Measurements from ENCODE around the gene PBX4. TPM values are rescaled to one million over a fixed set of nuclear protein-coding genes. Genes with fewer than 3 reads are reported as not detected.
A peak's percentile ranks its signal among the peaks of the same experiment; 100 is the strongest.

PBX4 gene
- total RNA-seq, 2 donors from 2014 or later: 49.7 to 58.4 TPM

DNA sequence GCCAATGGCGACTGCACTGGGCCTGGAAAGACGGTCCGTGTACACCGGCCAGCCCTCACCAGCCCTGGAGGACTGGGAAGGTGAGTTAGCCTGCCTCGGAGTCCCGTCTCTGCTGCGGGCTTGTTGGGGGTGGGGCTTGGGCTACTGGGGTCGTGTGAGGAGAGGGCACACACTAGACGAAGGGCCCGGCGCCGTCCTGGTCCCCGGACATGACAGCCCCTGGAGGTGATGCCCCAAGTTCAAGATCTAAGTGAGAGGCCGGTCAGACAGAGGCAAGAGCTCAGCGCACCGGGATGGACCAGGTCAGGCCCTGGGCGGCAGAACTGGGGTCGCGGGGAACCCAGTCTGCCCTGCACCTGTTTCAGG, 78.8 kb downstream of the PBX4 start:
- H3K27ac Mint-ChIP-seq: no peak overlapping the region
- DNase-seq: no peak

GRCh38 chr19:19538785-19539166, 79.7 kb downstream of the PBX4 start:
- peaks cover 6% of the 10 kb centered on the region for H3K27me3 Mint-ChIP-seq
- peak overlapping the region; percentile 71 for H3K4me3 Mint-ChIP-seq
- H3K27ac Mint-ChIP-seq: no peak overlapping the region
- DNase-seq (no peak), ATAC-seq (no peak)
- no peaks in the 10 kb centered on the region for H3K9me3 ChIP-seq (ENCODE audit: control insufficient read depth, low read length, poor library complexity, severe bottlenecking)
- no peaks in the 10 kb centered on the region for H3K36me3 Mint-ChIP-seq (ENCODE audit: low read depth)
- H3K4me1 Mint-ChIP-seq: peaks cover 33% of the 10 kb centered on the region

More for the DNA sequence above, 78.8 kb downstream of the PBX4 start:
- Mint-ChIP-seq H3K36me3 (ENCODE audit: low read depth) (no peaks in the 10 kb centered on the region), H3K27me3 (peaks cover 6% of the 10 kb centered on the region), H3K4me1 (peaks cover 27% of the 10 kb centered on the region), H3K4me3 (peak overlapping the region; percentile 55)
- no peaks in the 10 kb centered on the region for H3K9me3 ChIP-seq (ENCODE audit: control insufficient read depth, low read length, poor library complexity, severe bottlenecking)
- ATAC-seq: no peak

DNA sequence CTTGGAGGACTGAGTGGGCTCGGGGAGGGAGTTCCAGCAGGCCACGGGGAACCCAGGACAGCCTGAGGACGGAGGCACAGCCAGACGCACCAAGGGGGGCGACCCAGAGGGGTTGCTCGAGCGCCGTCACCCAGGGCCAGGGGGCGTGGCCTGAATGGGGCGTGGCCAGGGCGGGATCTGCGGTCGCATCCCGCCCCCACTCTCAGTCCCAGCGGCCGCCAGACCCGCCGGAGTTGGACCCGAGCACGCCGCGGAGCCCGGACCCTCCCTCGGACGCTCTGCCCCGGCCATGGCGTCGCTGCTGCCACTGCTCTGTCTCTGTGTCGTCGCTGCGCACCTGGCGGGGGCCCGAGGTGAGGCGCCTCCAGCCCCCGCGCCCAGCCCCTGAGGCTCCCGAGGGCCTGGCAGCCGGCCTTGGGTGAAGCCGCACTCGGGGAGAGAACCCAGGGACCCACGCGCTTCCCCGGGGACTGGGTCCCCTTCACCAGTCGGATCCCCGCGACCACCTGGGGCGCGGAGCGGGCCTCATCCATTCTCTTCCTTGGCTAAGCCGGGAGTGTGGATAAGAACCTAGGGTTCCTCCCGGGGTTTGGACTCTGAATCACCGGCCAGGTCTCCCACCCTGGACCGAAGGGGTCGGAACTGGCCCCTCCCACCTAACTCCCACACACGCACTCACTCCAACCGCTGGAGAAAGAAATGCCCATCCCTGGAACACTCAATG, 80.3 kb downstream of the PBX4 start, which contains the start of gene CILP2:
Gene CILP2, plus strand, starts transcription at position 205 of the 724 bp plus-strand sequence. Its CDS starts 85 bp downstream, at position 290.
- H3K4me1 Mint-ChIP-seq: peaks cover 33% of the 10 kb centered on the region
- H3K4me3 Mint-ChIP-seq: peak within 1 kb of the TSS; percentile 93
- ATAC-seq (no peak), DNase-seq (peak; percentile 36 to 45 (median 36))
- H3K27ac Mint-ChIP-seq: peak within 1 kb of the TSS; percentile 86
- peaks cover 6% of the 10 kb centered on the region for H3K27me3 Mint-ChIP-seq
- H3K36me3 Mint-ChIP-seq (ENCODE audit: low read depth): no peaks in the 10 kb centered on the region
- H3K9me3 ChIP-seq (ENCODE audit: control insufficient read depth, low read length, poor library complexity, severe bottlenecking): no peaks in the 10 kb centered on the region

- peak in 2 of 3 donors; percentile 25 to 33 for DNase-seq
These were observed 81.1 kb downstream of the PBX4 start for GRCh38 chr19:19537075-19538048.

GRCh38 chr19:19535311-19536191, 82.9 kb downstream of the PBX4 start:
- DNase-seq (no peak), ATAC-seq (no peak)
- H3K4me3 Mint-ChIP-seq: no peak overlapping the region
- H3K27me3 Mint-ChIP-seq: peaks cover 6% of the 10 kb centered on the region
- no peaks in the 10 kb centered on the region for H3K36me3 Mint-ChIP-seq (ENCODE audit: low read depth)
- no peak overlapping the region for H3K27ac Mint-ChIP-seq
- peaks cover 26% of the 10 kb centered on the region for H3K4me1 Mint-ChIP-seq
- H3K9me3 ChIP-seq (ENCODE audit: control insufficient read depth, low read length, poor library complexity, severe bottlenecking): no peaks in the 10 kb centered on the region

More at GRCh38 chr19:19537075-19538048, 81.1 kb downstream of the PBX4 start:
- Mint-ChIP-seq H3K27ac (peak overlapping the region; percentile 86), H3K27me3 (peaks cover 6% of the 10 kb centered on the region), H3K4me1 (peaks cover 33% of the 10 kb centered on the region), H3K36me3 (ENCODE audit: low read depth) (no peaks in the 10 kb centered on the region), H3K4me3 (peak overlapping the region; percentile 93)
- H3K9me3 ChIP-seq (ENCODE audit: control insufficient read depth, low read length, poor library complexity, severe bottlenecking): no peaks in the 10 kb centered on the region
- peak; percentile 59 for ATAC-seq

DNA sequence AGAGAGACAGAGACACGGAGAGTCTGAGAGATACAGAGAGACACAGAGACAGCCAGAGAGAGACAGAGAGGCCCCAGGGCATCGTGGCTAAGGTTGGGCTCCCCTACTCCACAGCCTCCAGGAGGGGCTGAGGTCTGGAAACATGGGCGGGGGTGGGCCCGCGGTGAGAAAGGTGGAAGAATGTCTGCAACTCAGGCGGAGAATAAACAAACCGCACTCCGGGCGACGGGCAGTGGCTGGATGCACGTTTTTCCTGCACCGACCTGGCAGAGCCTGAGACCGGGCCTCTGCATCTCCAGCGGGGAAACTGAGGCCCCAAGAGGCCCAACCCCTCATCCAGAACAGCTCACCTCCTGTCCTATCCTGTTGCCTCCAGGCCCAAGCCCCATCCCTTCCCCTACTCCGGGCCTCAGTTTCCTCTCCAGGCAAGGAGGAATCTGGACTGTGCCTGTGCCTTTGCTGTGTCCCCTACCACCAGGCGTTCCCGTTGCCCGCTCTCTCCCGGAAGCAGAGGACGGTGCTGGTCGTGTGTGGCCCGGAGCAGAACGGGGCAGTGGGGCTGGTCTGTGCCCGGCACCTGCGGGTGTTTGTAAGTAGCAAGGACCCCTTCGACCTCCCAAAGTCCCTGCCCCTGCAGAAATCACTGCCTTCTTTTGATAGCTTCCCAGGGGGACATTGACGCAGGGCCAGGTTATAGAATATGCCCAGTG, 83.8 kb downstream of the PBX4 start:
- DNase-seq (no peak), ATAC-seq (no peak)
- Mint-ChIP-seq H3K27me3 (peaks cover 6% of the 10 kb centered on the region), H3K4me1 (peaks cover 25% of the 10 kb centered on the region), H3K4me3 (no peak overlapping the region), H3K27ac (peak overlapping the region; percentile 4), H3K36me3 (ENCODE audit: low read depth) (no peaks in the 10 kb centered on the region)
- no peaks in the 10 kb centered on the region for H3K9me3 ChIP-seq (ENCODE audit: control insufficient read depth, low read length, poor library complexity, severe bottlenecking)

GRCh38 chr19:19533841-19534240, 84.6 kb downstream of the PBX4 start:
- ATAC-seq (no peak), DNase-seq (no peak)
- Mint-ChIP-seq H3K4me3 (peak overlapping the region; percentile 55), H3K27me3 (peaks cover 5% of the 10 kb centered on the region), H3K4me1 (peaks cover 24% of the 10 kb centered on the region), H3K27ac (peak overlapping the region; percentile 4), H3K36me3 (ENCODE audit: low read depth) (no peaks in the 10 kb centered on the region)
- H3K9me3 ChIP-seq (ENCODE audit: control insufficient read depth, low read length, poor library complexity, severe bottlenecking): no peaks in the 10 kb centered on the region

GRCh38 chr19:19532806-19533701, 85.4 kb downstream of the PBX4 start:
- peaks cover 18% of the 10 kb centered on the region for H3K4me1 Mint-ChIP-seq
- H3K27ac Mint-ChIP-seq: no peak overlapping the region
- H3K4me3 Mint-ChIP-seq: no peak overlapping the region
- H3K27me3 Mint-ChIP-seq: no peaks in the 10 kb centered on the region
- no peaks in the 10 kb centered on the region for H3K9me3 ChIP-seq (ENCODE audit: control insufficient read depth, low read length, poor library complexity, severe bottlenecking)
- ATAC-seq (no peak), DNase-seq (no peak)
- H3K36me3 Mint-ChIP-seq (ENCODE audit: low read depth): no peaks in the 10 kb centered on the region

DNA sequence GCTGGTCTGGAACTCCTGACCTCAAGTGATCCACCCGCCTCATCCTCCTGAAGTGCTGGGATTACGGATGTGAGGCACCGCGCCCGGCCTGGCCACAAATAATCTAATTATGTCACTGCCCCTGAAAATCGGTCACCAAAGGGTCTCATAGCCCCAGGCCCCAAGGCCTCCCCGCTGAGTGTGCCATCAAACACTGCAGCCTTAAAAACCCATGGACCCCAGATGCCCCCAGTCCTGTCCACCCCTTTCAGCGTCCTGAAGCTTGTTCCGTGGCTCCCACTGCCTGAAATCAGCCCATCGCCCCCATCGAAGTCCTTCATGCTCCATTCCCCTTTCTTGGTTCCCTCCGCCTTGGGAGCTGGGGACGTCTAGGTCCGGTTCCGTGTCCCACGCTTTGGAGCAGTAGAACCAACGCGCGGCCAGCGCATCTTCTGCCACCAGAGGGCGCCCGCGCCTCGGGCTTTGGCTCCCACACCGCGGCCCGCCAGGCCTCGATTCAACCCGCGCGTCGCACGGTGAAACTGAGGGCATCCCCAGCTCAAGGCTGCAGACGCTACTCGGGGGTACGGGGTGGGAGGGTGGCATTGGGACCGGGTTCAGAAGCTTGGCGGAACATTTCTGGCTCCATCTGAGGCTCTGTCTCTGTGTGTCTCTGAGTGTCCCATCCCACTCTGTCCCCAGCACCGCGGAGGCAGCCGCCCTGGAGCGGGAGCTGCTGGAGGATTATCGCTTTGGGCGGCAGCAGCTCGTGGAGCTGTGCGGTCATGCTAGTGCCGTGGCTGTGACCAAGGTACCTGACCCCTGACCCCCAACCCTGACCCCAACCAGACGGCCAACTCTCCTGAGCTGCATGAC, 86.3 kb downstream of the PBX4 start:
- DNase-seq (peak; percentile 75 to 91 (median 86)), ATAC-seq (peak; percentile 82)
- H3K4me1 Mint-ChIP-seq: peaks cover 14% of the 10 kb centered on the region
- no peaks in the 10 kb centered on the region for H3K36me3 Mint-ChIP-seq (ENCODE audit: low read depth)
- H3K4me3 Mint-ChIP-seq: peak overlapping the region; percentile 57
- peak overlapping the region; percentile 39 for H3K27ac Mint-ChIP-seq
- H3K9me3 ChIP-seq (ENCODE audit: control insufficient read depth, low read length, poor library complexity, severe bottlenecking): no peaks in the 10 kb centered on the region
- no peaks in the 10 kb centered on the region for H3K27me3 Mint-ChIP-seq

GRCh38 chr19:19530889-19531288, 87.6 kb downstream of the PBX4 start:
- Mint-ChIP-seq H3K27me3 (no peaks in the 10 kb centered on the region), H3K36me3 (ENCODE audit: low read depth) (no peaks in the 10 kb centered on the region), H3K27ac (peak overlapping the region; percentile 45), H3K4me1 (peaks cover 9% of the 10 kb centered on the region), H3K4me3 (no peak overlapping the region)
- DNase-seq (no peak), ATAC-seq (no peak)
- no peaks in the 10 kb centered on the region for H3K9me3 ChIP-seq (ENCODE audit: control insufficient read depth, low read length, poor library complexity, severe bottlenecking)

DNA sequence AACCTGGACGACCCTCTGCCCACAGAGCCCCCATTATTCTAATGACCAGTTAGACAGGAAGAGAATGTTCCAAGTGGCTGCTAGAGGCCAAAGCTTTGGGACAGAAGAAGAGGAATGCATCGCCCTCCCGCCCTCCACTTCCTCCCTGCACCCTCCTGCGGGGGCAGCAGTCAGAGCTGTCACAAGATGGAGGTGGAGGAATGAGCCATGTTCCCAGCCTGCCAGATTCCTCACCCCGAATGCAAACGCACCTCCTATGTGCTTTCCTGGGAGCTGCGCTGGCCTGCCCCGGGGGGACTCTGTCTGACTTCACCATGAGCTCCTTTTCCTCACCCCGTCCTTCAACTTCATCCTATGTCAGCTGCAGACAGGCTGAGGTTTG, 88.1 kb downstream of the PBX4 start:
- Mint-ChIP-seq H3K4me1 (peaks cover 9% of the 10 kb centered on the region), H3K27ac (peak overlapping the region; percentile 45), H3K4me3 (no peak overlapping the region), H3K36me3 (ENCODE audit: low read depth) (no peaks in the 10 kb centered on the region), H3K27me3 (no peaks in the 10 kb centered on the region)
- ATAC-seq: no peak
- no peak for DNase-seq
- H3K9me3 ChIP-seq (ENCODE audit: control insufficient read depth, low read length, poor library complexity, severe bottlenecking): no peaks in the 10 kb centered on the region
